ENCODE results near the gene KLRB1. TPM values are rescaled to one million over a fixed set of nuclear protein-coding genes. Genes with fewer than 3 reads are reported as not detected.
"Not testable (repeated sequence)": the region's sequence is repeated elsewhere in the genome, so short reads cannot be mapped to it uniquely, and the experiment has no call there.

Gene KLRB1
- 0.41 TPM for total RNA-seq

DNA sequence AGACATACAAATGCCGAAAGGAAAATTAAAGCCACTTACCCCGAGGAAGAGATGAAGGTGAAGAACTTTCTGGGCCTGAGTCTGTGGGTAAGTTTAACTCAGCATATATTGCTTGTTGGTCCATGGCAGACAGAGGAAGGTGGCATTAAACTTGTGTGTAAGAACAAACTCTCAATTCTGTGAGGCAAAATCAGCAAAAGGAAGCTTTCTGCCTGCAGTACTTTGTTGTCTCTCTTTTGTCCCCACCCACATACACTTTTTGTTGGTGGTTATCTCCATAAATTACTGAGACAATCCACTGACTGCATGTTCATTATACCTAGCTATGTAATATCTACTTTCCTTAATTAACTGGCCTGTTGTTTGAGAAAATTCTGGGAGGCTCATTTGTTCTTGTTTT lies at the start of gene KLRB1:
TSS of gene KLRB1 (minus strand) at position 201 of the 400 bp plus-strand sequence. CDS start at position 124, 77 bp downstream.
- DNase-seq = no peak

DNA sequence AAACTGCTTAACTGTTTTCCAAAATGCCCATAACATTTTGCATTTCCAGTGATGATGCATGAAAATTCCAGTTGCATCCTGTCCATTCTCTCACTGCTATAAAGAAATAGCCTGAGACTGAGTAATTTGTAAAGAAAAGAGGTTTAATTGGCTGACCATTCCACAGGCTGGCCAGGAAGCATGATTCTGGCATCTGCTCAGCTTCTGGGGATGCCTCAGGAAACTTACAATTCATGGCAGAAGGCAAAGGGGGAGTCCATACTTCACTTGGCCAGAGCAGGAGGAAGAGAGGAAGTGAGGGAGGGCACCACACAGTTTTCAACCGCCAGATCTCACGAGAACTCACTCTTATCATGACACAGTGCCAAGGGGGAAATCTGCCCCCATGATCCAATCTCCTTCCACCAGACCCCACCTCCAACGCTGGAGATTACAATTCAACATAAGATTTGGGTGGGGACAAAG lies 43.6 kb upstream of the KLRB1 start:
- DNase-seq = no peak

DNA sequence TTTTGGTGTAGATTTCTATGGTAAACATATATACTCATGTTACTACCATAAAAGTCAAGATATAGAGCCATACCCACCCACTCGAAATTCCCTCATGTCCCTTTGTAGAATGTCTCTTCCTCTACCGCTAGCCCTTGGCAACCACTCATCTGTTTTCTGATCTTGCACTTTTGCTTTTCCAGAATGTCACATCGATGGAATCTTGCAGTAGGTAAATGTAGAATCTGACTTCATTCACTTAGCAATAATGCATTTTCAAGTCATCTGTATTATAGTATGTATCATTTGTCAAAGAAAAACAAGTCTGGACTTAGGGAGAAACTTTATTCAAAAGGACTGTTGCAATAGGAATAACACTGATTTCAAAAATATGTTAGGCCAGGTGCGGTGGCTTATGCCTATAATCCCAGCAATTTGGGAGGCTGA lies 42.4 kb upstream of the KLRB1 start:
- DNase-seq = no peak

DNA sequence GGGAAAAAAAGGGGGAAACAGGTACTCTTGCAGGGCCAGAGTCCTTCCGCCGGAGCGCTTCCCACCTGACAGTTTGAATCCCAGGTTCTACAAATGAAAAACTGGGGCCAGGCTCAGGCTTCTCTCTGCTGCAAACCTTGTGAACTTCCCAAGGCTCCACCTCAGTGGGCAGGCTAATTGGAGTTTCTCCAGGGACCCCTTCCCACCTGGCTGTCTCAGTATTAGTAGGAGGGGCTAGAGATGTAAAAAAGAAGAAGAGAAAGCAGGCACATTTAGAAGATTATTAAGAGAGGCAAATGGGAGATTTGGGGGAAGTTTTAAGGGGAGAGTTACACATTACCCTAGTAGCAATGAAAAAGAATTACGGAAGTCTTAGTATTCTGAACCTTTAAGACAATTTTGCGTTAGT lies 41.8 kb upstream of the KLRB1 start:
- DNase-seq = peak; percentile 16

- peak; percentile 13 for DNase-seq
These were observed 41.2 kb upstream of the KLRB1 start for GRCh38 chr12:9648701-9649531.

DNA sequence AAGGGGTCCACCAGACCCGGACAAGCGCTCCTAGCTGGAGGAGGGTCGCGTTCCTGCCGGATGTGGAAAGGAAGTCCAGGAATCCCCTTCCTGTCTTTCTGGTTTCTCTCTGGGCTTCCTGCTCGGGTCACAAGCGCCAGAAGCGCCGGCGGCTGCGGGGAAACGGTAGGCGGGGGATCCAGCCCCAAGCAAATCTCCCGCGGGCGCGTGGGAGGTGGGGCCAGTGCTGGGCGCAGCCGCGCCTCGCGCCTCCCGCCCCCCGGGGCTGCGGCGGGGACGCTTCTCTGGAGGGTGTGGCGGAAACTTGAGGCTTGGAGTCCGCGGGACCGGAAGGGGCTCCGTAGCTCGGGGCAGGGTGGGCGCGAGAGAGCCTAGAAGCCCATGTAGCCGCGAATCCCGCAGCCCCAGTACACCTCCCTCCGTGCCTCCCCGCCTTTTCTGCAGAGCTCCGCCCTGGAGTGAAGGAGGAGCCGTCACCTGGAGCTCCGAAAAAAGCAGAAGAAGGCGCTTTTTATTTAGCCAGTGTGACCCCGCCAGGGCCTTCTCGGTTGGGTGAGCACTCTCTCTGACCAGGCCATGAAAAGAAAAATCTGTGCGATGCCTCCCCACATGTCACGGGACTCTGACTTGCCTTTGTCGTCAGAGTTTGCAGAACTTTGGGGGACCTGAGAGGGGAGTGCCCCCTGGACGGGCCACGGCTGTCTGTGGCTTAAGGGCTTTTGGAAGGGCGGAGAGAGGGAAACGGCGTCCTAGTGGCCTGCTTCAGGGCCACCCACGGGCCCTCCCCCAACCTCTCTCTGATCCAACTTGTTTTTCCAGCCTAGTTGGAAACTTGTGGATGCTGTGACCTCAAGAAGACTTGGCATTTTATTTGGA lies 40.3 kb upstream of the KLRB1 start:
- peak; percentile 95 for DNase-seq

DNA sequence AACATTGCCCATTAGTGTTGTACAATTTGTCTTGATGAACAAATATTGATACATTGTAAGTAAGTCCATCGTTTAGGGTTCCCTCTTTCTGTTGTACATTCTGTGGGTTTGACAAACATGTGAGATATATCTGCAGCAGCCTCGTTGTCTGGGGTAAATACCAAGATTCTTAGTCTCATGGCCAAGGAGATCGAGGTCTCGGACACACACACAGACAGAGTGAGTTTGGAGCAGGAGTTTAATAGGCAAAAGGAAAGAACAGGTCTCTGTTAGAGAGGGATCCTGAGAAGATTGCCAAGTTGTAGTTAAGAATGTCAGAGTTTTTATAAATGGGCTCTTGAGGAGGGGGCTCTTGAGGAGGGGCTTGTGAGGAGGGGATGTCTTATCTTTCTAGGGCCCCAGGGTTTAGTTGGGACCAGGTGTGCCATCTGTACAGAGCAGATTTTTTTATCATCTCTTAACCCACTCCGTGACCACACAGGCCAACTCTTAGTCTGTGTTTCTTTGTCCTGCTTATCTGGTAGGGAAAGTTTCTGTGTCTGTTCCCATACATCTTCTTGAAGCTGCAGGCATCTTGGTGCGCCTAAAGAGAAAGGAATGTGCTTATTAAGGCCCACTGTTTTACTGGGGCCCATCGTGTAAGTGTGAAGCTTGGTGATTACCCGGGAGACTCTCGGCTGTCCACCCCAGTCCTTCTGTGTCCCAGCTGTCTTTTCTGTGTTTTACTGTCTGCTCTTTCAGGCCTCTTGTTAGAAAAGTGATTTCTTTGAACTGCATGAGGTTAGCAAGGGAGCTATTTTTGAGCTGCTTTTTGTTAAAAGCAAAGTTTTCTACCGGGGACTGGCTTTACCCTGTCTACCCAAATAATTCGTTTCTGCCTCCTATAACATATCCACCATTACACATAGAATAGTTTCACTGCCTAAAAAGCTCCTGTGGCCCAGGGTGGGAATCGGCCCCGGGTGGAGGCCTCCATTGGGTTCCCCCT lies 39.4 kb upstream of the KLRB1 start:
- DNase-seq = no peak

- not testable (repeated sequence) for DNase-seq
These were observed 37.4 kb upstream of the KLRB1 start for GRCh38 chr12:9644985-9645551.

- DNase-seq = no peak
These were observed 35.5 kb upstream of the KLRB1 start for GRCh38 chr12:9643266-9643660.

DNA sequence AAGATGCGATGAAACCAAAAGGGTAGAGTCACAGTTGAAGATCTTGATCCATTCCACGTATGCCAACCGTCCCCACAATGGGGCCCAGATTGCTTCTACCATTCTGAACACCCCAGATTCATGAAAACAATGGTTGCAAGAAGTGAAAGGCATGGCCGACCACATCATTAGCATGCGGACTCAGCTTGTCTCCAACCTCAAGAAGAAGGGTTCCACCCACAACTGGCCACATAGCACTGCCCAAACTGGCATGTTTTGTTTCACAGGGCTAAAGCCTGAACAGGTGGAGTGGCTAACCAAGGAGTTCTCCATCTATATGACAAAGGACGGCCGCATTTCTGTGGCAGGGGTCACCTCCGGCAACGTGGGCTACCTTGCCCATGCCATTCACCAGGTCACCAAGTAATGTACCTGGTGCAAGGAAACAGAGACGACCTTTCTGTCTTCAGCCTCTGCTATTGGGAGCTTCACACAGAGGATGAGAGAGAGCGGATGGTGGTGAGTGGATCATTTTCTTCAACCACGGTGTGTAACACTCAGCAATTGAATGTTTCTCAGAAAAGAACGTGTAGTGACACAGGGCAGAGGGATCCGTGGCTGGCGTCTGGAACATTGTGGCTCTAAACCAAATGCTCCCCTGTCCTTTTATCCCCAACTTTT lies 35.0 kb upstream of the KLRB1 start:
- no peak for DNase-seq

GRCh38 chr12:9640024-9640423 lies 32.3 kb upstream of the KLRB1 start:
- no peak for DNase-seq

DNA sequence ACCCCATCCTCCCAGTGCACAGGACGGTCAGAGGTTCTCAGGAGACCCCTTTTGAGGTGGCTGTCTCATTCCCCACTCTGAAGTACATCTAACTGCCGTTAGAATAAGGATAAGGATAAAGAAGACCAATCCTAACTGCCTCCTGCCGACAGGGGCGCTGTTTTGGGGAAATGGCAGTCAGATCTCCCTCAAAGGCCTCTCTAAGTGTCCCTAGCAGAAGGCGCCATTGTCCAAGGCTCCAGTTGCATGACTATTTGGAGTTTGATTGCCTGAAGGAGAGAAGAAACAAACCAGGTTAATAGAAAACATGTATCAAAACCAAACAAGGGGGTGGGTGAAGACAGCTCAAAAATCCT lies 29.1 kb upstream of the KLRB1 start:
- no peak for DNase-seq

- DNase-seq = no peak
These were observed 28.6 kb upstream of the KLRB1 start for GRCh38 chr12:9636150-9636850.

DNA sequence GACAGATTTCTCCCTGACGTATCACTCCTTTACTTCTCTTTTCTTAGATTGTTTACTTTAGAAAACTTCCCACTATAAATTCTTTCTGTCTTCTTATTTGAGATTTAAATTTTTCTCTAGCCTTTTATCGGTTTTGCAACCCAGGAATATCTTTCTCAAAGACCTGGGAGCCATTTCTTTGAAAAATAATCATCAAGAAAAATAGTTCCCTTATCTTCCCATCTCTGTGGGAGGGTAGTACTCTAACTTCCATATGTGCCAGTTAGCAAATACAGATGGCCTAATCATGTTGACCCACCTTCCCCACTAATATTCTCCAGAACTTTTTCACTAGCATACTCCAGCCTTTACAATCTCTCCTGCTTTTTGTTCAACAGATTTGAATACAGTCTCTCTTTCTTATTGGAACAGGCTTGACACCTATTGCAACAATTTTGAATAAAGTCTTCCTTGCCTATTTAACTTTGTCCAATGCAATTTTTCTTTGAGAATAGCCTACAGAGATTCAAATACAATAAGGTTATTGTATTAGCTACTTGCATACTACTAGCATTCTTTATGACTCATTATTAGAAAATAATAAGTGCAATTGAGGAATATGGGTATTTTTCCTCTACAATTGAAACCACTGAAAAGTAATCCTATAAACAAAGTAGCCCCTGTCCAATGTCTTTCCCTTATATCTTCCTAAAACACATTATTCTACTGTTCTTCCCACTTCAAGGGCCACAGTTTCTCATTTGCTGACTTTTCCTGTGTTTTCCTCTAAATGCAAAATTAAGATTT lies 27.4 kb upstream of the KLRB1 start:
- DNase-seq = no peak

DNA sequence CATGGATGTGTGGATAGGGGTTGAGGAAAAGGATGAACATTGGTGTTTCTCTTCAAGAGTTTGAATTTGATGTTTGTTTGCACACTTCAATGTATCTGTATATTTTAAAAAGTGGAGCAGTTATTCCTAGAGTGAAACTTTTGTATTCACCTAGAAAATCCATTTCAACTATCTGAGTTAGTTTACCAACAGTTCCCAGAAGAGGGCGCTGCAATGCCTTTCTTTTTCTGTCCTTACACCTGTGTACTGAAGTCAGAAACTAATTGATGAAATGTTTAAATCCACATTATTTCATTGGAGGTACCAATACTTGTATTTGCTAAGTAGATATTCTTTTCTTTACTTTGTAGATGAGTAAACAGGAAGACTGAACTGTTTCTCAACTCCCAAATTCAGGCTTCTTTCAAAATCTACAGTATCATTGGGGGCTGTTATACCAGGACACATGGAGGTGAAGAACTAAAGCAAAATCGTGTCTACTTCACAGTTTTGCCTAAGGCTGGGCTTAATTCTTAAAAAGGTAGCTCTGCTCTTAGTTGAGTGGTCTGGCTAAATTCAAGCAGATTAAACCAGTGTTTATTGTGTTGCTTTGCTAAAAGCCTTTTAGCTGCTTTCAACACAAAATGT lies 26.6 kb upstream of the KLRB1 start:
- peak; percentile 30 for DNase-seq

- DNase-seq = no peak
These were observed 25.1 kb upstream of the KLRB1 start for GRCh38 chr12:9632766-9633165.

- no peak for DNase-seq
These were observed 19.1 kb upstream of the KLRB1 start for GRCh38 chr12:9626821-9627220.

- DNase-seq = no peak
These were observed 18.6 kb upstream of the KLRB1 start for GRCh38 chr12:9626291-9626690.

DNA sequence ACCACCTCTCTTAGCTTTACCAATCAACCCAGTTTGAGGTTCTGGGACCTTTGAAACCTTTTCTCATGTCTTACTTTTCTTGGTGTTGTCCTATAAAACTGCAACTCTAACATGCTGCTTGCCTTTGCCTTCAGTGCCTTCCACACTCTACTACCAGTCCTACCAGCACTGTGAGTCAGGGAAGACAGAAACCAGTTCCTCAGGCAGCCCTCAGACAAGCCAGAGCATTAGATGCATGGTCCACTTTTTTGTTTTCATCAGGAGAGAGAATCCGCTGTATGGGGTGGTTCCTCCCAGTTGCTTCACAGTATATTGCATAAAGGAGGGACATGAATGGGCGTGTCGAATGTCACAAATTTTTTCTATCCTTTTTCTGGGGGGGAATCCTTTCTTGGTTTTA lies 17.3 kb upstream of the KLRB1 start:
- no peak for DNase-seq
